Lower lobe of right lung (tissue), 2 donors: ENCODE results near the gene MGAT3. TPM values are rescaled to one million over a fixed set of nuclear protein-coding genes. Genes with fewer than 3 reads are reported as not detected.

ENCODE experiments used
- ATAC-seq, 2 donors: fragments of 200-7000 bp; cut with Tn5 transposase; one replicate each; pipeline ENCODE4 v1.9.1; 2020 to 2022; ENCODE audit warnings: mild to moderate bottlenecking in 2 of 2, moderate library complexity in 2 of 2
- DNase-seq: peaks from one replicate; pipeline ENCODE4 v3.0.0-alpha.2; 2020
- H3K27ac ChIP-seq: fragments of 200-600 bp; one replicate; pipeline ENCODE4 v1.8.0; 2022
- H3K27me3 ChIP-seq: fragments of 200-600 bp; one replicate; pipeline ENCODE4 v1.8.0; 2022; ENCODE audit warnings: low read depth
- H3K36me3 ChIP-seq: fragments of 200-600 bp; one replicate; pipeline ENCODE4 v1.8.0; 2022; ENCODE audit warnings: mild to moderate bottlenecking
- H3K4me1 ChIP-seq: fragments of 200-600 bp; one replicate; pipeline ENCODE4 v1.8.0; 2022
- H3K4me3 ChIP-seq: fragments of 200-600 bp; one replicate; pipeline ENCODE4 v1.8.0; 2022; ENCODE audit warnings: mild to moderate bottlenecking
- H3K9me3 ChIP-seq: fragments of 200-600 bp; one replicate; pipeline ENCODE4 v1.8.0; 2022
- intact Hi-C: fragments of 100-400 bp; cut with DNase I; formaldehyde crosslinking; loops from one replicate; pipeline ENCODE4 v1.11.0; 2022
- total RNA-seq: library from RNA; stranded (reverse); fragmentation: NEBNext Ultra II Directional; extraction: Animal tissue kit (Norgen Biotek cat#: 25700); gene quantifications from one replicate; pipeline ENCODE4 v1.2.1, GENCODE V29; 2021
- TF ChIP-seq, protein P1 (sequence below): fragments of 200-600 bp; IDR thresholded peaks from one replicate; pipeline ENCODE4 v1.8.0; 2022; ENCODE audit warnings: antibody characterized with exemption, mild to moderate bottlenecking
- donor health status: DM: no; HTN: yes; CAD: no; lungs with severe emphysema.

Gene MGAT3
- total RNA-seq, 1 donor from 2014 or later = 41.5 TPM

DNA sequence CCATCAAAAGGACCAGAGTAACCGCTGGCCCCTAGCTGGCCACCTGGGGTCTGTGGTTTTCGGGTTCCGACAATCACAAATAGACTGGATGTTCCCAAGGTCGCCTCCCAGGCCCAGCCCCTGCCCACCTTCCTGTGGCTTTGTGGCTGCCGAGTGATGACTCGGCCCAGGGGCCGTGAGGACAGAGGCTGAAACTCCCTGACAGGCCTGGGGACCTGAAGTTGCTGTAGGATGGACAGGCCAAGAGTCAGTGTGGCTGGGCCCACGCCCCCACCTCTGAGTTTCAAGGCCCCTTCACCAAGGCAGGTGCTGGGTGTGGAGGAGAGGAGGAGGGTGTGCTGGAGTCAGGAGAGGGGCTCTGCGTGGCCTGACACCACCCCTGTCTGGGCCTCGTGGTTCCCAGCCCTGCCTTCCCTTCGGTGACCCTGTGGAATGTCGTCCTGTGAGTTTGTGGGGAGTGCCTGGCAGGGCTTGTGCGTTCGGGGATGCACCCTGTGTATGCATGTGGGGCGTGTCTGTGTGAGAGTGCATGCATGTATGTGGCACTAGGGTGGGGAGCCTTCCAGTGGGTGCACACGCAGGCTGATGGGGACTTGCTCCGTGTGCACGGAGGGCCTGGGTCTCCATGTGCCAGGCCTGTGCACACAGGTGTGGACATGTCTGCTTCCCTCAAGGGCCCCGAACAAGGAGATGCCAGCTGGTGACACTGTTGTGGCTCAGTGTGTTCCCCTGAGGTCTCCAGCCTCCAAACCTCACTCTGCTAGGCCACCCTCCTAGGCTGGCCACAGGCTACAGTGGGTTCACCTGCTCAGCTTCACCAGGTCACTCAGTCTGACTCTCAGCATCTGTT, 8.4 kb upstream of the MGAT3 start:
- peak overlapping the region; percentile 46 for H3K27ac ChIP-seq
- TF ChIP-seq, protein P1, sequence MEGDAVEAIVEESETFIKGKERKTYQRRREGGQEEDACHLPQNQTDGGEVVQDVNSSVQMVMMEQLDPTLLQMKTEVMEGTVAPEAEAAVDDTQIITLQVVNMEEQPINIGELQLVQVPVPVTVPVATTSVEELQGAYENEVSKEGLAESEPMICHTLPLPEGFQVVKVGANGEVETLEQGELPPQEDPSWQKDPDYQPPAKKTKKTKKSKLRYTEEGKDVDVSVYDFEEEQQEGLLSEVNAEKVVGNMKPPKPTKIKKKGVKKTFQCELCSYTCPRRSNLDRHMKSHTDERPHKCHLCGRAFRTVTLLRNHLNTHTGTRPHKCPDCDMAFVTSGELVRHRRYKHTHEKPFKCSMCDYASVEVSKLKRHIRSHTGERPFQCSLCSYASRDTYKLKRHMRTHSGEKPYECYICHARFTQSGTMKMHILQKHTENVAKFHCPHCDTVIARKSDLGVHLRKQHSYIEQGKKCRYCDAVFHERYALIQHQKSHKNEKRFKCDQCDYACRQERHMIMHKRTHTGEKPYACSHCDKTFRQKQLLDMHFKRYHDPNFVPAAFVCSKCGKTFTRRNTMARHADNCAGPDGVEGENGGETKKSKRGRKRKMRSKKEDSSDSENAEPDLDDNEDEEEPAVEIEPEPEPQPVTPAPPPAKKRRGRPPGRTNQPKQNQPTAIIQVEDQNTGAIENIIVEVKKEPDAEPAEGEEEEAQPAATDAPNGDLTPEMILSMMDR = no peak
- peak; percentile 76 to 80 for ATAC-seq

DNA sequence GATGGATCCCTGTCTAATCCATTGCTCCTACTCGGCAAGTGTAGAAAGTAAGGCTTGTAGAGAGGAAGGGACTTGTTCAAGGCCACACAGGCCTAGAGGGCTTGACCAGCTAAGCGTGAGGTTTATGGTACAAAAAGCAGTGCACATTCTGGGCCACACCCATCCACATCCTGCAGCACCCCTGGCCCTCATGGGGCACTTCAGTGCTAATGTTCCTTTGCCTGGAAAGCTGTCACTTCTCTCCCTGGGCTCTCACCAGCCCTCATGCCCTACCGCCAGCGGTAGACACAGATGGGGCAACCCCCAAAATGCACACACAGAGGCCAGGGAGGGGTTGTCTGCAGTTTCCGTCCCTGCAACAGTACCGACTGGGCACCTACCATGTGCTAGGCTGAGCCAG, 7.1 kb upstream of the MGAT3 start:
- no peak for ATAC-seq
- no peak for DNase-seq
- TF ChIP-seq, protein P1 = no peak
- H3K36me3 ChIP-seq = no peaks in the 10 kb centered on the region
- intact Hi-C loops = no loop called here
- no peak overlapping the region for H3K27ac ChIP-seq
- H3K9me3 ChIP-seq = no peaks in the 10 kb centered on the region
- H3K4me1 ChIP-seq = peaks cover 5% of the 10 kb centered on the region
- no peak overlapping the region for H3K4me3 ChIP-seq
- peaks cover 8% of the 10 kb centered on the region for H3K27me3 ChIP-seq

More for the DNA sequence above, 8.4 kb upstream of the MGAT3 start:
- Histone ChIP-seq H3K4me1 (peaks cover 5% of the 10 kb centered on the region), H3K36me3 (no peaks in the 10 kb centered on the region), H3K9me3 (no peaks in the 10 kb centered on the region), H3K27me3 (peaks cover 8% of the 10 kb centered on the region), H3K4me3 (no peak overlapping the region)
- intact Hi-C loops = no loop called here
- no peak for DNase-seq

- TF ChIP-seq, protein P1 = no peak
- H3K27me3 ChIP-seq = peaks cover 7% of the 10 kb centered on the region
- ATAC-seq (no peak), DNase-seq (no peak)
- H3K27ac ChIP-seq = no peak overlapping the region
- no peaks in the 10 kb centered on the region for H3K9me3 ChIP-seq
- no peak overlapping the region for H3K4me3 ChIP-seq
- H3K4me1 ChIP-seq = peaks cover 5% of the 10 kb centered on the region
- intact Hi-C loops = no loop called here
- H3K36me3 ChIP-seq = no peaks in the 10 kb centered on the region
Observed at GRCh38 chr22:39450258-39450955, 6.4 kb upstream of the MGAT3 start.

- no peak for ATAC-seq
- peaks cover 15% of the 10 kb centered on the region for H3K27me3 ChIP-seq
- H3K9me3 ChIP-seq = no peaks in the 10 kb centered on the region
- TF ChIP-seq, protein P1 = no peak
- DNase-seq = no peak
- H3K4me1 ChIP-seq = peaks cover 4% of the 10 kb centered on the region
- H3K27ac ChIP-seq = no peak overlapping the region
- H3K4me3 ChIP-seq = no peak overlapping the region
- intact Hi-C loops = no loop called here
- no peaks in the 10 kb centered on the region for H3K36me3 ChIP-seq
Observed at GRCh38 chr22:39452740-39453040, 4.1 kb upstream of the MGAT3 start.

GRCh38 chr22:39453765-39454378, 2.9 kb upstream of the MGAT3 start:
- Histone ChIP-seq H3K4me1 (peaks cover 6% of the 10 kb centered on the region), H3K27me3 (peaks cover 27% of the 10 kb centered on the region), H3K9me3 (no peaks in the 10 kb centered on the region), H3K27ac (no peak overlapping the region), H3K4me3 (no peak overlapping the region), H3K36me3 (no peaks in the 10 kb centered on the region)
- TF ChIP-seq, protein P1 = no peak
- intact Hi-C loops = no loop called here
- ATAC-seq = no peak
- DNase-seq = no peak
